K562 (cell line): ENCODE results near the gene ANKRD33. TPM values are rescaled to one million over a fixed set of nuclear protein-coding genes. Genes with fewer than 3 reads are reported as not detected.

Experiments
- ATAC-seq: fragments of 200-7000 bp; cut with Tn5 transposase; 3 replicates; pipeline ENCODE4 v1.9.1; 2020; ENCODE audit warnings: moderate library complexity
- BruUV-seq: library from RNA; stranded (reverse); fragments of 400-500 nt; replicated peaks from 2 replicates; lab custom pipeline; 2021; lab: Mats Ljungman, UMichigan
- CTCF ChIA-PET: fragments of 300-600 bp; formaldehyde crosslinking; extraction: SDS; loops from one replicate; lab custom pipeline; 2021; ENCODE audit warnings: low intra/inter-chr PET ratio; lab: Yijun Ruan, JAX
- POLR2A ChIA-PET: fragments of 300-600, 350-650 bp; sonication (Branson Sonifier 250); formaldehyde crosslinking; extraction: SDS; loops from one replicate; lab custom pipeline; 2021; ENCODE audit warnings: antibody characterized with exemption, inconsistent platforms; lab: Yijun Ruan, JAX
- DNase-seq, 4 experiments: peaks; one replicate each; pipeline versions ENCODE4 v3.0.0 to v3.0.0-alpha.2; 2011 to 2018; ENCODE audit warnings: low spot score in 3 of 4, mixed read lengths in 3 of 4; ENCODE audit errors: extremely low read depth in 1 of 4
- FAIRE-seq: peaks from 2 replicates; lab custom pipeline; 2011; peaks lifted over from hg19 to GRCh38; lab: Jason Lieb, UNC
- H2AFZ ChIP-seq: 2 replicates; pipeline ENCODE4 v1.6.0; 2011; ENCODE audit warnings: low read depth, low read length, control low read depth, inconsistent platforms
- H3K27ac ChIP-seq: fragments of 200-600 bp; 3 replicates; pipeline ENCODE4 v1.8.0; 2011; ENCODE audit warnings: low read depth, mild to moderate bottlenecking, control low read depth, inconsistent platforms, low read length, moderate library complexity, mixed read lengths; ENCODE audit errors: extremely low read depth
- H3K27me3 ChIP-seq, 2 experiments: fragments of 300-600 bp in 1 of 2; 2 replicates in 1 of 2; 3 replicates in 1 of 2; pipeline versions ENCODE4 v1.6.0 to v1.8.0; 2011; ENCODE audit warnings: inconsistent platforms in 2 of 2, low read length in 2 of 2, mild to moderate bottlenecking in 1 of 2, mixed read lengths in 1 of 2, moderate library complexity in 1 of 2; ENCODE audit not compliant: control insufficient read depth in 2 of 2, insufficient read depth in 2 of 2
- H3K36me3 ChIP-seq: fragments of 300-600 bp; 3 replicates; pipeline ENCODE4 v1.8.0; 2011; ENCODE audit warnings: mild to moderate bottlenecking, low read length, inconsistent platforms; ENCODE audit not compliant: control insufficient read depth, insufficient read depth
- H3K4me1 ChIP-seq, 2 experiments: fragments of 200-600 bp in 1 of 2; replicated peaks in 1 of 2; 2 replicates in 1 of 2; 3 replicates in 1 of 2; pipeline versions ENCODE4 v1.5.1 to v1.8.0; 2011; ENCODE audit warnings: inconsistent platforms in 2 of 2, low read length in 2 of 2, mild to moderate bottlenecking in 1 of 2, mixed read lengths in 1 of 2, moderate library complexity in 1 of 2; ENCODE audit not compliant: control insufficient read depth in 2 of 2, insufficient read depth in 2 of 2
- H3K4me2 ChIP-seq: 2 replicates; pipeline ENCODE4 v1.6.1; 2011; ENCODE audit warnings: low read length, control low read depth, inconsistent platforms, mixed read lengths; ENCODE audit not compliant: insufficient read depth
- H3K4me3 ChIP-seq: fragments of 200-600 bp; sonication (generic), shearing (Covaris generic); 2 replicates; pipeline ENCODE4 v1.5.1; 2016; ENCODE audit warnings: control low read depth, inconsistent platforms
- H3K79me2 ChIP-seq: fragments of 200-600 bp; 3 replicates; pipeline ENCODE4 v1.8.0; 2011; ENCODE audit warnings: low read length, inconsistent platforms; ENCODE audit not compliant: control insufficient read depth, insufficient read depth
- H3K9ac ChIP-seq, 2 experiments: 2 replicates each; pipeline versions ENCODE4 v1.6.0 to v1.6.1; 2011; ENCODE audit warnings: low read depth in 2 of 2, low read length in 2 of 2, control low read depth in 1 of 2, inconsistent platforms in 1 of 2, mild to moderate bottlenecking in 1 of 2, mixed read lengths in 1 of 2; ENCODE audit not compliant: insufficient read depth in 1 of 2
- H3K9me1 ChIP-seq: one replicate; pipeline ENCODE4 v1.6.0; 2011; ENCODE audit warnings: inconsistent platforms, mild to moderate bottlenecking, low read length, moderate library complexity; ENCODE audit not compliant: control insufficient read depth, insufficient read depth
- H3K9me3 ChIP-seq: replicated peaks from 2 replicates; pipeline ENCODE4 v1.5.1; 2011; ENCODE audit warnings: low read depth, low read length, inconsistent platforms; ENCODE audit not compliant: control insufficient read depth, insufficient read depth
- H4K20me1 ChIP-seq: replicated peaks from 2 replicates; pipeline ENCODE4 v1.6.1; 2011; ENCODE audit warnings: low read length, inconsistent platforms, mixed read lengths; ENCODE audit not compliant: control insufficient read depth, insufficient read depth
- CREB1 ChIP-seq, 2 experiments: sonication (generic) in 1 of 2; formaldehyde crosslinking in 1 of 2; IDR thresholded peaks; 2 replicates each; pipeline versions ENCODE4 v1.6.1 to v1.8.0; 2012 to 2022; ENCODE audit warnings: inconsistent platforms in 1 of 2, mild to moderate bottlenecking in 1 of 2, missing genetic modification reagents in 1 of 2, moderate library complexity in 1 of 2
- CTBP1 ChIP-seq: fragments of 450-650 bp; IDR thresholded peaks from 2 replicates; pipeline ENCODE4 v1.6.1; 2016; ENCODE audit warnings: borderline replicate concordance
- CTCF ChIP-seq, 3 experiments: IDR thresholded peaks in 2 of 3; conservative IDR thresholded peaks in 1 of 3; 2 replicates each; pipeline ENCODE4 v1.5.1; 2011 to 2012; ENCODE audit warnings: low read length in 3 of 3, mild to moderate bottlenecking in 3 of 3, control low read depth in 2 of 3, improper control_type of control experiment in 1 of 3, inconsistent platforms in 1 of 3, low read depth in 1 of 3, mixed read lengths in 1 of 3, moderate library complexity in 1 of 3; ENCODE audit not compliant: insufficient read depth in 2 of 3
- GABPB1 ChIP-seq: sonication (generic); formaldehyde crosslinking; IDR thresholded peaks from 2 replicates; pipeline ENCODE4 v1.8.0; 2022; ENCODE audit warnings: mild to moderate bottlenecking, missing genetic modification reagents
- MYNN ChIP-seq, 2 experiments: sonication (generic); formaldehyde crosslinking in 1 of 2; IDR thresholded peaks; 2 replicates each; pipeline versions ENCODE4 v1.5.0 to v1.6.1; 2016 to 2020; ENCODE audit warnings: antibody characterized with exemption in 1 of 2, missing genetic modification reagents in 1 of 2
- RB1 ChIP-seq: fragments of 450-650 bp; IDR thresholded peaks from 2 replicates; pipeline ENCODE4 v1.6.1; 2017; ENCODE audit warnings: low read depth, mild to moderate bottlenecking
- SREBF1 ChIP-seq: fragments of 150-350 bp; IDR thresholded peaks from 2 replicates; pipeline ENCODE4 v1.6.1; 2014; ENCODE audit warnings: antibody characterized with exemption, low read depth, low read length, borderline replicate concordance
- ZBTB5 ChIP-seq: fragments of 450-650 bp; IDR thresholded peaks from 2 replicates; pipeline ENCODE4 v1.6.1; 2017; ENCODE audit warnings: antibody characterized with exemption
- WGBS: fragments of 100-300 bp; shearing (Covaris generic); methylation state at CpG from one replicate; pipeline ENCODE4 v1.1.6; 2016; ENCODE audit warnings: low coverage, mixed read lengths; ENCODE audit not compliant: insufficient coverage; ENCODE audit errors: missing lambda C conversion rate; 5-methylcytosine and 5-hydroxymethylcytosine counted together
- in situ Hi-C: fragments of 300-500 bp; cut with MboI; formaldehyde crosslinking; loops from 4 replicates; pipeline ENCODE4 v1.15.0; 2018; ENCODE audit warnings: inconsistent platforms, mixed read lengths
- intact Hi-C: fragments of 100-400 bp; cut with micrococcal nuclease; formaldehyde crosslinking; loops from 2 replicates; pipeline ENCODE4 v1.14.2; 2022
- polyA plus RNA-seq, 8 experiments: library from polyadenylated mRNA; depleted of rRNA in 4 of 8; stranded (reverse) in 5 of 8; unstranded in 3 of 8; fragments of >200 nt; fragmentation: Nextera tagmentation in 2 of 8; fragmentation: Illumina TruSeq in 1 of 8; extraction: Ambion mirVana in 2 of 8; extraction: Trizol in 1 of 8; gene quantifications; 2 replicates each; pipeline versions ENCODE4 v1.2.1 to v1.2.3, GENCODE V29; 2011 to 2014; ENCODE audit warnings: inconsistent platforms in 1 of 8, missing spikeins in 1 of 8
- total RNA-seq, 7 experiments: library from RNA; depleted of rRNA in 6 of 7; stranded (reverse); fragments of >200 nt in 6 of 7; fragmentation: Illumina TruSeq in 2 of 7; extraction: Trizol in 2 of 7; gene quantifications; 2 replicates each; pipeline versions ENCODE4 v1.2.1 to v1.2.3, GENCODE V29; 2011 to 2021; ENCODE audit warnings: low replicate concordance in 1 of 7

Gene ANKRD33
- total and polyA plus RNA-seq, 9 of the 15 experiments (the other 6 are each of a cell fraction or from before 2014, with no cell fraction given) = 0.04 to 0.11 (median 0.07) TPM; not detected in 4

GRCh38 chr12:51871126-51871525 lies 16.8 kb upstream of the ANKRD33 start:
- Histone ChIP-seq H3K27ac (no peak overlapping the region), H3K9ac (no peak overlapping the region), H4K20me1 (peaks cover 6% of the 10 kb centered on the region; the same call in 1 of the 2 replicates), H3K4me2 (no peak overlapping the region), H3K9me3 (no peaks in the 10 kb centered on the region), H3K27me3 (peaks cover 29 to 63% of the 10 kb centered on the region in 2 experiments)
- POLR2A ChIA-PET = interaction anchor here (0.6 to 1.6 kb wide), 3 partner anchors 8 to 158 kb away, joined by 3 to 4 read pairs (median 4); partner anchors contain the start of gene ANKRD33
- WGBS = 13% methylated on average over 6 of the region's 6 CpGs
- ATAC-seq = no peak
- no peak for DNase-seq
- TF ChIP-seq MYNN (IDR thresholded peaks at IDR 0.05) (no peak), MYNN (CRISPR knock-in tag; IDR thresholded peaks at IDR 0.05) (no peak), ZBTB5 (no peak), CTCF (IDR thresholded peaks at IDR 0.05 in 2 of 3, conservative IDR thresholded peaks at IDR 0.05 in 1 of 3; ENCODE audit: insufficient read depth in 2 of 3, low read depth in 1 of 3, low read length in 3 of 3) (0 out of 6 replicates have a peak, but pooled peaks of 2 of the 3 experiments have one; percentile 3 to 17), GABPB1 (CRISPR knock-in tag) (0 out of 2 replicates have a peak, but pooled peaks have one; percentile 22), CTBP1 (peak; percentile 16; the same call in 1 of the 2 replicates), RB1 (no peak), SREBF1 (no peak), CREB1 (IDR thresholded peaks at IDR 0.05) (no peak), CREB1 (CRISPR knock-in tag; IDR thresholded peaks at IDR 0.05) (0 out of 2 replicates have a peak, but pooled peaks have one; percentile 22)
- TF ChIP-seq, all 486 proteins: peak for 4
- no peaks in the 10 kb centered on the region for H3K79me2 ChIP-seq
- no TSS peak for BruUV-seq
- peaks cover 7 to 22% of the 10 kb centered on the region in 2 experiments; a peak in 4 of 5 replicates for H3K4me1 ChIP-seq
- no peak for FAIRE-seq
- H2AFZ ChIP-seq = no peak overlapping the region
- H3K4me3 ChIP-seq = no peak overlapping the region
- intact Hi-C loops = no loop called here
- CTCF ChIA-PET = no interaction called here
- in situ Hi-C loops = loop anchor here (5.0 kb wide), 1 partner anchor 444 kb away; no protein-coding TSS in a partner anchor
- H3K36me3 ChIP-seq = no peaks in the 10 kb centered on the region
- no peaks in the 10 kb centered on the region for H3K9me1 ChIP-seq
